Activated CD4-positive, alpha-beta T cell treated with anti-CD3 and anti-CD28 coated beads, Interleukin-2, amount 10 ng/mL, durations not matched to agents 24 days and 14 days (primary cell): ENCODE measurements around the gene CD7. TPM values are rescaled to one million over a fixed set of nuclear protein-coding genes. Genes with fewer than 3 reads are reported as not detected.

Experiments used
- DNase-seq: peaks from one replicate; pipeline ENCODE4 v3.0.0; 2022
- H3K27ac Mint-ChIP-seq: one replicate; pipeline ENCODE4 v1.8.0; 2022; ENCODE audit warnings: mild to moderate bottlenecking, mixed read lengths
- H3K27me3 Mint-ChIP-seq: one replicate; pipeline ENCODE4 v1.8.0; 2022; ENCODE audit warnings: mixed read lengths
- H3K36me3 Mint-ChIP-seq: one replicate; pipeline ENCODE4 v1.8.0; 2022; ENCODE audit warnings: low read depth, mild to moderate bottlenecking, mixed read lengths
- H3K4me1 Mint-ChIP-seq: one replicate; pipeline ENCODE4 v1.8.0; 2021; ENCODE audit warnings: mixed read lengths
- H3K4me3 Mint-ChIP-seq: one replicate; pipeline ENCODE4 v1.8.0; 2022; ENCODE audit warnings: mild to moderate bottlenecking, moderate library complexity, mixed read lengths
- H3K9me3 Mint-ChIP-seq: one replicate; pipeline ENCODE4 v1.8.0; 2021; ENCODE audit warnings: mixed read lengths
- intact Hi-C: fragments of 100-400 bp; cut with micrococcal nuclease; formaldehyde crosslinking; loops from one replicate; pipeline ENCODE4 v1.15.1; 2023
- total RNA-seq: library from RNA; stranded (reverse); gene quantifications from 2 replicates; pipeline ENCODE4 v1.2.3, GENCODE V29; 2022

CD7 gene
- total RNA-seq, 1 donor from 2014 or later, result 413 TPM

GRCh38 chr17:82328141-82328993, 11.0 kb upstream of the CD7 start:
- intact Hi-C loops, result no loop called here
- no peaks in the 10 kb centered on the region for H3K9me3 Mint-ChIP-seq
- H3K4me1 Mint-ChIP-seq, result peaks cover 18% of the 10 kb centered on the region
- peaks cover 9% of the 10 kb centered on the region for H3K36me3 Mint-ChIP-seq
- H3K27ac Mint-ChIP-seq, result no peak overlapping the region
- no peak overlapping the region for H3K4me3 Mint-ChIP-seq
- H3K27me3 Mint-ChIP-seq, result peaks cover 4% of the 10 kb centered on the region
- DNase-seq, result no peak

GRCh38 chr17:82327757-82328140, 10.3 kb upstream of the CD7 start:
- DNase-seq, result no peak
- peaks cover 11% of the 10 kb centered on the region for H3K36me3 Mint-ChIP-seq
- no peak overlapping the region for H3K4me3 Mint-ChIP-seq
- no peaks in the 10 kb centered on the region for H3K9me3 Mint-ChIP-seq
- H3K27ac Mint-ChIP-seq, result no peak overlapping the region
- peaks cover 17% of the 10 kb centered on the region for H3K4me1 Mint-ChIP-seq
- intact Hi-C loops, result no loop called here
- peaks cover 1% of the 10 kb centered on the region for H3K27me3 Mint-ChIP-seq

DNA sequence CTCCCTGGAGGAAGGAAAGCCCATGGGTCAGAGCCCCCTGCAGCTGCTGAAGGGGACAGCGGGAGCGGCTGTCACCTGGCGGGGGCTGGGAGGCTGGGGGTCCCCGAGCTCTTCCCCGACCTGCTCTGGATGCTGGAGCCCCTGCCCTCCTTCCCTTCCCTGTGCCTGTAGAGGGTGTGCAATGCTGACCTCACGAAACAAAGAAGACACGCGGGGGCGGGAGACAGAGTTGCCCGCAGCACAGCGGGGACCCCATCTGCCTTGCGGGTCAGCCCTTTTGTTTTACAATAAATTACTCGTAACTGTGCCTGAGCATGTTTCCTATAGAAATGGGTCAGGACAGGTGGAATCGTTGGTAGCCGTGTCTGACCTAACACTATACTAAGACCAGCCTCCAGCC, 9.9 kb upstream of the CD7 start:
- no peaks in the 10 kb centered on the region for H3K9me3 Mint-ChIP-seq

DNA sequence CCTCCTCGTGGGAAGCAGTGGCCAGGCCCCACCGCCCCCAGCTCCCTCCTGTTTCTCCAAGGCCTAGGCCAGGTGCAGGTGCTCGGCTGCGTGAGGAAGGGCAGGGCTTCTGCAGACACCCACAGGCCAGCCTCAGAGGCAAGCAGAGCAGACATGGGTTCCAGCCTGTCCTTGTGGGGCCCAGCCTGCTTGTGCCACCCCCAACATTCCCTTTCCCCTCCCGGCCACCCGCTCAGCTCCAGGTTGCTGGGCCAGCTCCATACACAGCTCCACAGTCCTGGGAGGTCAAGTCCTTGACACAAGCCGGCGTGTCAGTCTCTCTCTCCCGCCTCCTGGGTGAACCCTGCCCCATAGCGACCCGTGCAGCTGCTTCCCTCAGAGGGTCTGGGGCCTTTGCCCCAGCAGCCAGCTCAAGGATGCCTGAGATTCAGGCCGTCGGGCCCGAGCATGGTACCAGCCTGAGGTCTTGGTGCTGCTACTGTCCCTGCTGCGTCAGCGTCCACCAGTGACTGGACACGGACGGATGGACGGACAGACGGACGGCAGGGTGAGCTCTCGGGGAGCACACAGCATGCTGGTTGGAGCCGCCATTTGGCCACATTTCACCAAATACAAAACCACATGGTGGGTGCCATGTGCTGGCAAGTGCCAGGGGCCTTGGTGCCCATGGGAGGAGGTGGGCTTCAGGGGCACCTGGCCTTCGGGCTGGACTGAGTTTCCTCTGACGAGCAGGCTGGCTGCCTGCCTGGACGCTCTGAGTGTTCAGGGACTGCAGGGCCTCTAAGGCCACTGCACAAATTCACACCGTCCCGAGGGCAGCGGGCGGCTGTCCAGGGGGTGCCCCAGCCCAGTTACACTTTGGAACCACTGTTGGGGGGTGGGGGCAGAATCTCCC, 8.1 kb upstream of the CD7 start:
- H3K36me3 Mint-ChIP-seq, result peaks cover 15% of the 10 kb centered on the region
- peak overlapping the region; percentile 81 for H3K27ac Mint-ChIP-seq
- intact Hi-C loops, result no loop called here
- H3K27me3 Mint-ChIP-seq, result no peaks in the 10 kb centered on the region
- H3K4me1 Mint-ChIP-seq, result peaks cover 24% of the 10 kb centered on the region
- DNase-seq, result no peak
- no peak overlapping the region for H3K4me3 Mint-ChIP-seq
- no peaks in the 10 kb centered on the region for H3K9me3 Mint-ChIP-seq

More for the DNA sequence above, 9.9 kb upstream of the CD7 start:
- peaks cover 17% of the 10 kb centered on the region for H3K4me1 Mint-ChIP-seq
- H3K27ac Mint-ChIP-seq, result peak overlapping the region; percentile 8
- H3K4me3 Mint-ChIP-seq, result no peak overlapping the region
- H3K36me3 Mint-ChIP-seq, result peaks cover 12% of the 10 kb centered on the region
- DNase-seq, result no peak
- no peaks in the 10 kb centered on the region for H3K27me3 Mint-ChIP-seq
- intact Hi-C loops, result no loop called here

- H3K36me3 Mint-ChIP-seq, result peaks cover 15% of the 10 kb centered on the region
- no peaks in the 10 kb centered on the region for H3K27me3 Mint-ChIP-seq
- peak overlapping the region; percentile 81 for H3K27ac Mint-ChIP-seq
- intact Hi-C loops, result no loop called here
- H3K4me3 Mint-ChIP-seq, result peak overlapping the region; percentile 43
- peaks cover 29% of the 10 kb centered on the region for H3K4me1 Mint-ChIP-seq
- H3K9me3 Mint-ChIP-seq, result no peaks in the 10 kb centered on the region
- DNase-seq, result no peak
Observed at GRCh38 chr17:82324566-82325285, 7.3 kb upstream of the CD7 start.

- intact Hi-C loops, result no loop called here
- H3K9me3 Mint-ChIP-seq, result no peaks in the 10 kb centered on the region
- peak overlapping the region; percentile 69 for H3K4me3 Mint-ChIP-seq
- H3K27ac Mint-ChIP-seq, result peak overlapping the region; percentile 79
- H3K27me3 Mint-ChIP-seq, result no peaks in the 10 kb centered on the region
- H3K36me3 Mint-ChIP-seq, result peaks cover 15% of the 10 kb centered on the region
- DNase-seq, result no peak
- peaks cover 29% of the 10 kb centered on the region for H3K4me1 Mint-ChIP-seq
Observed at GRCh38 chr17:82323514-82324234, 6.3 kb upstream of the CD7 start.

- H3K9me3 Mint-ChIP-seq, result no peaks in the 10 kb centered on the region
- peak overlapping the region; percentile 94 for H3K27ac Mint-ChIP-seq
- DNase-seq, result no peak
- H3K36me3 Mint-ChIP-seq, result peaks cover 15% of the 10 kb centered on the region
- no peaks in the 10 kb centered on the region for H3K27me3 Mint-ChIP-seq
- peak overlapping the region; percentile 83 for H3K4me3 Mint-ChIP-seq
- intact Hi-C loops, result no loop called here
- H3K4me1 Mint-ChIP-seq, result peaks cover 29% of the 10 kb centered on the region
Observed at GRCh38 chr17:82322526-82323453, 5.4 kb upstream of the CD7 start.

DNA sequence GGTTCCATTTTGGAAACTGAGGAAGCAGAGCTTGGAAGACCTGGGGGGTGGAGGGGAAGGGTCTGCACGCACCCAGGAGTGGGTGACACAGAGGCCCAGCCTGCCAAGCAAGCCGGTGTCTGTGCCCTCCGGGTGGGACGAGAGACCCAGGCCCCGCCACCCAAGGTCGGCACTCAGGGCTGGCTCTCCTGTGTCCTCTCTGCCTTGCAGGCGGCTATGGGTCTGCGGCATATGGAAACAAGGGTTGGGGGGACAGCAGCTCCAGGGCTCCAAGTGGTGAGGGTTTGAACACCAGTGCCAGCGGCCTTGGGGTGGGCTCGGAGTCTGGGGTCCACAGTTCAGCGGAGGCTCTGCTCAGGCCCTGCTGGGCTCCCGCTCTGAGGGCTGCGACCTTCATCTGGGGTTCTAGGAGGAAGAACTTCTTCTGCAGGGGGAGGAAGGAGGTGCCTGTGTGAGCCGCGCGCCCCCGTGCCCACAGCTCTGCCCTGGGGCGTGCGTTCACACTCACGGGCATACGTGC, 4.6 kb upstream of the CD7 start:
- intact Hi-C loops, result loop anchor here (1.0 to 2.0 kb wide), 4 partner anchors 16 to 77 kb away; partner anchors contain the start of gene CSNK1D
- Mint-ChIP-seq H3K4me3 (peak overlapping the region; percentile 83), H3K27ac (peak overlapping the region; percentile 94), H3K4me1 (peaks cover 29% of the 10 kb centered on the region), H3K9me3 (no peaks in the 10 kb centered on the region), H3K36me3 (peaks cover 17% of the 10 kb centered on the region), H3K27me3 (no peaks in the 10 kb centered on the region)
- DNase-seq, result peak; percentile 64

DNA sequence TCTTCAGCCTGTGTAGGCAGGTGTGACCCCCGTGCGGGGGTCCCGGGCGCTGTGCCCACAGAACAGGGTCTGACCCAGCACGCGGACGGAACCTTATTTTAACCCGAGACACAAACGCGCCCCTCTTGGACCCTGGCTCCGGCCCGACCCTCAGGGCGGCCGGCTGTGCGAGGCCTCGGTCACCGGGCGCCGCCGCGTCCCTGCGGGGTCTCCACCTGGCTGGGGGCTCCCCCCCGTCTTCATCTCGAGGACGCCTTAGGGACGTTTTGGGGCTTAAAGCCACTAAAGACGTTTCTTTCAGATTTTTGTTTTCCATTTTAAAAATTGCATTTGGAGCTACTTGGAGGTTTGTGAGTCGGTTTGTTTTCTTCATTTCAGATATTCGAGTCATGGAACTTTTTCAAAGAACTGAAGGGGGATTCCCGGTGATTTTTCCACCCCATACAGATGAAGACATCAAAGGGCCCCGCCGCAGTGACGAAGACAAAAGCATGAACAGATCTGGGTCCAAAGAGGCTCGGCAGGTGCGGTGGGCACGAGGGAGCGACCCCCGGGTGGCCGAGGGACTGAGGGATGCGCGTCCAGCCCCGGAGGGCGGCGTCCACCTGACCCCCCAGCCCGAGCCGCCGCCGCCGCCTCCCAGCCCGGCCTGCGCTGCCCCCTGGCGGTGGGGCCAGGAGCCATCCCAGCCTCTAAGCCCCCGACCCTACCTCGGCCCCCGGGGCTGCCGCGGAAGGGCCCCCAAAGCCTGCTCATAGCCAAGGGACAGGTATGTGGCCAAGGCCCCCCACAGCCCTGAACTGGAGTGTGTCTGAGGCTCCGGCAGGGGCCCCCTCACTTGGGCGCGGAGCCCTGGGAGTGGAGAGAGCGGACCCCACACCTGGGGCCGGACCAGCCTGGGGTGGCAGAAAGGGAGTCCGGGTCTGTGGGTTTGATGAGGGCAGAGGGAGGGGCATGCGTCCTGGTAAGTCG, 3.8 kb upstream of the CD7 start:
- H3K27ac Mint-ChIP-seq, result peak overlapping the region; percentile 94
- H3K36me3 Mint-ChIP-seq, result peaks cover 22% of the 10 kb centered on the region
- intact Hi-C loops, result loop anchor here (1.0 to 2.0 kb wide), 4 partner anchors 15 to 76 kb away; partner anchors contain the start of gene CSNK1D
- no peaks in the 10 kb centered on the region for H3K9me3 Mint-ChIP-seq
- H3K27me3 Mint-ChIP-seq, result no peaks in the 10 kb centered on the region
- peak; percentile 93 for DNase-seq
- peak overlapping the region; percentile 83 for H3K4me3 Mint-ChIP-seq
- H3K4me1 Mint-ChIP-seq, result peaks cover 31% of the 10 kb centered on the region

DNA sequence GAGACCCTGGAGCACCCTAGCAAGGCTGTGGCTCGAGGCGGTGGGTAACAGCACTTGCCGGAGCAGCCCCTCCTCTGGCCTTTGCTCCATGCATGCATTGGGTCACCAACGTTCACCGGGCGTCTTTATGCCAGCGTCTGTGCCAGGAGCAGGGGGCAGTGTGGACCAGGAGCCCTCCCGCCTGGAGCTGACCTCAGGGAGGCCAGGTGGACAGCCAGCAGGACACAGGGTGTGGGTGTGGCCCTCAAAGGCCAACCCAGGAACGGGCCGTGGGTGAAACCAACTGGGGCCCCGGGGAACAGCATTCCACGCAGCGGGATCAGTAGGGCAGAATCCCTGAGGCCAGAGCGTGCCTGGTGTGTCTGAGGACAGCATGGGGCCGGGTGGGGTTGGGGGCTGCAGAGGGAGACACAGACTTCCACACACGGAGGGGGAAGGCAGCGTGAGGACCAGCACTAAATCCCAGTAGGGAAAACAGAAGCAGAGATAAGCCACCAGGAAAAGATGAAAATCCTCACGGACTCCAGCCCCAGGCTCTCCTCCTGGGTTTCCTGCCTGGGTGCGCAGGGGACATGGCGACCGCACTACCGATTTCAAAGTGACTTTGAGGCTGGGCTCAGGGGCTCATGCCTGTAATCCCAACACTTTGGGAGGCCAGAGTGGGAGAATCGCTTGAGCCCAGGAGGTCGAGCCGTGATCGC, 2.9 kb upstream of the CD7 start:
- no peak for DNase-seq
- peaks cover 34% of the 10 kb centered on the region for H3K4me1 Mint-ChIP-seq
- no peak overlapping the region for H3K27ac Mint-ChIP-seq
- no peaks in the 10 kb centered on the region for H3K27me3 Mint-ChIP-seq
- intact Hi-C loops, result loop anchor here (2.0 kb wide), 1 partner anchor 75 kb away; no protein-coding TSS in a partner anchor
- peaks cover 31% of the 10 kb centered on the region for H3K36me3 Mint-ChIP-seq
- peak overlapping the region; percentile 83 for H3K4me3 Mint-ChIP-seq
- H3K9me3 Mint-ChIP-seq, result no peaks in the 10 kb centered on the region

DNA sequence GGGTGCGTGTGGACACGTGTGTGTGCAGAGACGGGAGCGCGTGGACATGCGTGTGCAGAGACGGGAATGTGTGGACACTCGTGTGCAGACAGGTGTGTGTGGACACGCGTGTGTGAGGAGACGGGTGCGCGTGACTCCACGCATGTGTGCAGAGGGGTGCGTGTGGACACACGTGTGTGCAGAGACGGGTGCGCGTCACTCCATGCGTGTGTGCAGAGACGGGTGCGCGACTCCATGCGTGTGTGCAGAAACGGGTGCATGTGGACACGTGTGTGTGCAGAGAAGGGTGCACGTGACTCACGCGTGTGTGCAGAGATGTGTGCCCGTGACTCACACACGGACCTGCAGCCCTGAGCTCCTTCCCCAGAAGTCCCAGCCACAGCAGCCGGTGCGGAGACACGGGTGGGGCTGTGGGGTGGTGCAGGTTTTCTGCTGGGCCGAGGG, 2.2 kb upstream of the CD7 start:
- Mint-ChIP-seq H3K36me3 (peaks cover 31% of the 10 kb centered on the region), H3K27ac (no peak overlapping the region), H3K27me3 (no peaks in the 10 kb centered on the region), H3K4me3 (no peak overlapping the region), H3K9me3 (no peaks in the 10 kb centered on the region), H3K4me1 (peaks cover 30% of the 10 kb centered on the region)
- no peak for DNase-seq
- intact Hi-C loops, result loop anchor here (2.0 kb wide), 1 partner anchor 75 kb away; no protein-coding TSS in a partner anchor
